Large intestine (tissue), 3 donors: ENCODE results near the gene ATP11A. TPM values are rescaled to one million over a fixed set of nuclear protein-coding genes. Genes with fewer than 3 reads are reported as not detected.
A peak's percentile ranks its signal among the peaks of the same experiment; 100 is the strongest.

ENCODE experiments used
- DNase-seq, 2 donors: peaks; one replicate each; pipeline versions ENCODE4 v3.0.0 to v3.0.0-alpha.2; 2013
- H3K27ac ChIP-seq: one replicate; pipeline ENCODE4 v1.5.1; 2013; ENCODE audit warnings: low read length
- H3K27me3 ChIP-seq: 2 replicates; pipeline ENCODE4 v1.6.1; 2013; ENCODE audit warnings: low read length; ENCODE audit not compliant: control insufficient read depth, insufficient read depth
- H3K36me3 ChIP-seq: 2 replicates; pipeline ENCODE4 v1.6.1; 2013; ENCODE audit warnings: low read length; ENCODE audit not compliant: control insufficient read depth, insufficient read depth
- H3K4me1 ChIP-seq: one replicate; pipeline ENCODE4 v1.6.1; 2013; ENCODE audit warnings: low read length; ENCODE audit not compliant: control insufficient read depth, insufficient read depth
- H3K4me3 ChIP-seq: one replicate; pipeline ENCODE4 v1.5.1; 2013; ENCODE audit warnings: low read length
- H3K9me3 ChIP-seq: one replicate; pipeline ENCODE4 v1.6.1; 2013; ENCODE audit warnings: mild to moderate bottlenecking, low read depth, low read length, moderate library complexity; ENCODE audit not compliant: control insufficient read depth
- WGBS: methylation state at CpG from one replicate; pipeline ENCODE4 v1.1.5; 2013; ENCODE audit warnings: low lambda C conversion rate; ENCODE audit not compliant: insufficient coverage; 5-methylcytosine and 5-hydroxymethylcytosine counted together
- polyA plus RNA-seq: library from polyadenylated mRNA; unstranded; fragments of 120-200 nt; gene quantifications from one replicate; pipeline ENCODE4 v1.2.1, GENCODE V29; 2013

The ATP11A gene
- polyA plus RNA-seq, 1 donor, result 95.6 TPM

DNA sequence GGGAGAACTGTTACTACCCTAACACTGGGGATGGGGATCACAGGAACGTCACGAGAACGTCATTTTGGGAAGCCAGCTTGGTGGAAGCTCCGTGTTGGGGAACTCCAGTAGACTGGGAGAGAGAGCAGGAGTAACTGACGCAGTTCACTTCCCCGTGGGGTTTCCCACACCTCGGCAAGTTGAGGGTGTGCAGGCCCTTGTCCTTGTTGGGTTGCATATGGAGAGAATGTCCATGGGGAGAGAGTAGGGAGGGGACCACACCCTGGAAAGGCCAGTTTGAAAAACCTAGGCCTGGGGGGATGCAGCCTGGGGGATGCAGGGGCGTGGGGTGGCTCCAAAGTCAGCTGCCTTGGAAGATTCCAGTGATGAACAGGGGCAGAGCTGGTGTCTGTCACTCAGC lies 228.4 kb downstream of the ATP11A start:
- Histone ChIP-seq H3K9me3 (no peaks in the 10 kb centered on the region), H3K27me3 (no peaks in the 10 kb centered on the region), H3K4me3 (no peak overlapping the region), H3K36me3 (no peaks in the 10 kb centered on the region), H3K27ac (no peak overlapping the region), H3K4me1 (peaks cover 7% of the 10 kb centered on the region)
- DNase-seq, result no peak
- no CpG with 5 or more reads among the region's 8 CpGs for WGBS

DNA sequence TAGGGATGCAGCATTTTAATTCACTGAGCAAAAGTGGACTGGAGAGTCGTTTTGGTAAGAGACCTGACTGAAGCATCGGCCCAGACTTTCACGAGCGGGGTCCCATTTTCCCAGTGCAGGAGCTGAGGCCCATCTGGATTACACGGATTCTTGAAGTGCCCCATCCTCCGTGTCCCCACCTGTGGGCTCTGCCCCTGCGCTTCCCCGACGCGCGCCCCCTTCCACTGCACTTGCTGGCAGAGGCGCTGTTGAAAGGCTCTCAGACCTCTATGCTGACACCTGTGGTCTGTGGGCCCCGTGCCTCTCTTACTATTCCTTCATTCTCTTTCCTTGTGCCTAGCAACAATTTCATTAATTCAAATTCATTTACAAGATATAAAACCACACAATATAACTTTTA lies 228.9 kb downstream of the ATP11A start:
- H3K27me3 ChIP-seq, result no peaks in the 10 kb centered on the region
- no peaks in the 10 kb centered on the region for H3K9me3 ChIP-seq
- H3K4me1 ChIP-seq, result peaks cover 7% of the 10 kb centered on the region
- no peak overlapping the region for H3K4me3 ChIP-seq
- no peak for DNase-seq
- H3K27ac ChIP-seq, result no peak overlapping the region
- no peaks in the 10 kb centered on the region for H3K36me3 ChIP-seq
- 100% methylated on average over 1 of the region's 13 CpGs for WGBS

DNA sequence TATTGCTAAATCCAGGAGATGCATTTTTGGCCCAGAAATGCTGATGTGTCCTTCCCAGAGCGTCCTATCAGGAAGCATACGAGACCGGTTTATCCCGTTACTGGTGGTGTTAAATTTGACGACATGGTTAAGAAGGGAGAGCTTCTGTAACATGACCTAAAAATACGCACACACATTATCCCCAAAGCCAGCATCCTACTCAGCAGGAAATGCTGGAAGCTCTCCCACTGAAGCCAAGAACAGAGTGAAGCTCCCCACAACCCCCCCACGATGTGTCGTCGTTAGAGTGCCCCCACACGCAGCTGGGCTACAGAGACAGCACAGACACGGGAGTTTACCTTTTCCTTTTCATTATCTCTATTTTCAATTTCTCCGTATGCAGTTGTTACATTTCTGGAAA lies 234.1 kb downstream of the ATP11A start:
- H3K4me3 ChIP-seq, result no peak overlapping the region
- DNase-seq, result no peak
- no peaks in the 10 kb centered on the region for H3K9me3 ChIP-seq
- no CpG with 5 or more reads among the region's 12 CpGs for WGBS
- H3K27me3 ChIP-seq, result no peaks in the 10 kb centered on the region
- no peak overlapping the region for H3K27ac ChIP-seq
- H3K36me3 ChIP-seq, result no peaks in the 10 kb centered on the region
- peaks cover 9% of the 10 kb centered on the region for H3K4me1 ChIP-seq

DNA sequence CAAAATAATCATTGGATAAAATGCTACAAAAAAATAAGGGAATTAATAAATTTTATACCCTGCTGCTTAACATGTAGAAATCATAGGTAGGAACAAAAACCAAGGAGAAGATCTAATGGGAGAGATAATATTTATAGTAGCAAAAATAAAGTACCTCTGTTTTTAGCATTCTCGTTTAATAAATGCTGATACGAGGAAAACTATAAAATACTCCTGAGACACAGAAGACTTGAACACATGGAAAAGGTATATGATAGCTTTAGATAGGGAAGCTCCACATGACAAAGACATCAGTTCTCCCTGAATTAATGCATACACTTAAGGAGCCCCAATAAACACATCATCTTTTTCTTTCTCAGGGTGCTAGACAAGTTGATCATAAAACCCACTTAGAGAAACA lies 234.5 kb downstream of the ATP11A start:
- H3K27ac ChIP-seq, result no peak overlapping the region
- no peak for DNase-seq
- H3K36me3 ChIP-seq, result no peaks in the 10 kb centered on the region
- WGBS, result 85% methylated on average over 2 of the region's 2 CpGs
- no peaks in the 10 kb centered on the region for H3K27me3 ChIP-seq
- no peaks in the 10 kb centered on the region for H3K9me3 ChIP-seq
- no peak overlapping the region for H3K4me3 ChIP-seq
- peaks cover 11% of the 10 kb centered on the region for H3K4me1 ChIP-seq

DNA sequence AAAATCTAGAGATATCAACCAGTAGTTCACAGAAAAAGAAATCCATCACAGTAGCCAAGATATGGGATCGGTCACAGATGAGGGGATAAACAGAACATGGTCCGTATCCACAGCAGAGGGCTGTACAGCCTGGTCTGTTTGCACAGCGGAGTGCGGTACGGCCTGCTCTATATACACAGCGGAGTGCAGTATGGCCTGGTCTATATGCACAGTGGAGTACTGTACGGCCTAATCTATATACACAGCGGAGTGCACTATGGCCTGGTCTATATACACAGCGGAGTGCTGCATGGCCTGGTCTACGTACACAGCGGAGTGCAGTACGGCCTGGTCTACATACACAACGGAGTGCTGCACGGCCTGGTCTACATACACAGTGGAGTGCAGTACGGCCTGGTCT lies 236.2 kb downstream of the ATP11A start:
- DNase-seq, result no peak
- Histone ChIP-seq H3K27me3 (no peaks in the 10 kb centered on the region), H3K9me3 (no peaks in the 10 kb centered on the region), H3K4me1 (peaks cover 26% of the 10 kb centered on the region), H3K27ac (no peak overlapping the region), H3K36me3 (no peaks in the 10 kb centered on the region), H3K4me3 (no peak overlapping the region)
- WGBS, result 100% methylated on average over 1 of the region's 15 CpGs

DNA sequence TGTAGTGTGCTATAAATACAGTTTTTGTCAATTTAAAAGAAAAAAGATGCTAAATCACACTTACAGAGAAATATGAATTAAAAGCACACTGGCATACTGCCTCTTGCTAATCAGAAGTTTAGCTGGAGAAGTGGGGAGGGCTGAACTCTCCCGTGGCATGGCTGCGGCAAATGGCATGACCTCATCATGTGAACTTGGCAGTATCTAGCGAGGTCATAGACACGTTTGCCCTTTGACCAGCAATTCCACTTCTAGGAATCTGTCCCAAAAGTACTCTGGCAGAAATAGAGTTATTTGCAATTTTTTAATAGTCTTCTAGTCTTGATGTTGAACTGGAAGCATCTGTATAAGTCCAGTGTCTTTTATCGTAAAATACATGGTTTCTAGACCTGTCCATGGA lies 237.2 kb downstream of the ATP11A start:
- Histone ChIP-seq H3K27me3 (no peaks in the 10 kb centered on the region), H3K9me3 (no peaks in the 10 kb centered on the region), H3K4me3 (no peak overlapping the region), H3K4me1 (peaks cover 31% of the 10 kb centered on the region), H3K36me3 (no peaks in the 10 kb centered on the region), H3K27ac (no peak overlapping the region)
- no peak for DNase-seq
- no CpG with 5 or more reads among the region's 5 CpGs for WGBS

DNA sequence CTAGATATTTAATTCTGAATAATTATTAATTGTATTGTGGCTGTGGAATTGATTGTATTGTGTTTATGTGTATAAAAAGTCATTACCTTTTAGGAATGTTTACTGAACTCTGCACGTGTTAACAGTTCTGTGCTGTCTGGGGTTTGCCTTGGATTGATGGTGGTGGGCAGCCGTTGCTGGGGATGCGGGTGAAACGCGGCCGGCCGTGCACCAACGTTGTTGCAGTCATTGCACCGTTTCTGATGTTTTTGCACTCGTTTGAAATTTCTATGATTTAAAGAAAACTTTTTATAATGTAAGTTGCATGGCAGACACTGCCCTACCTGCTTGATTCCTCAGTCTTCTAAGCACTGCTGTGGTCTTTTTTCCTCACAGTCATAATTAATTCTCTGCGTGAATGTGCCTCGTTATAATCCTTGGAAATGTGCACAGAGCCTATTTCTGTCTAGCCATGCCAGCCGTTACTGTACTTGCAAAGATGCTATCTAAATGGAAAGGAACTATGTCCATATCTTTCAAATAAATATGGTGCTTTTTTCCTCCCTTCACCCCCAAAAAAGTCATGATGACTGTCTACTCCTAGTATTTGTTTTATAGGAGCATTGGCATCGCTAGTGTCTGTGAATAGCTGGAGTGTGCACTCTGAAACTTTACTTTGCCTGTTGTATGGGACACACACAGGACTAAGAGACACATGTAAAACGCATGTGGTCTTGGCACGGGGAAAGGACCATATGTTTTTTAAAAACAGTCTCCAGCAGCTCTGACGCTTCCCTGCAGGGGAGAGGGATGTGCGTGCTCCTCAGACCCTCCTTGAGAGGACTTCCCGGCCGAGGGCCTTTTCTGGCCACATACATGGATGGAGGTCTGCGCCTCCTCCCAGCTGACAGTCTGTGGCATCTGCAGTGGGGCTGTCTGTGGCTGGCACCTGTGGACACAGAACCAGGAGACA lies 238.5 kb downstream of the ATP11A start:
- Histone ChIP-seq H3K27ac (peak overlapping the region; percentile 97), H3K27me3 (no peaks in the 10 kb centered on the region), H3K4me1 (peaks cover 34% of the 10 kb centered on the region), H3K36me3 (no peaks in the 10 kb centered on the region), H3K9me3 (no peaks in the 10 kb centered on the region), H3K4me3 (peak overlapping the region; percentile 25)
- DNase-seq, result no peak
- 40% methylated on average over 1 of the region's 21 CpGs for WGBS

DNA sequence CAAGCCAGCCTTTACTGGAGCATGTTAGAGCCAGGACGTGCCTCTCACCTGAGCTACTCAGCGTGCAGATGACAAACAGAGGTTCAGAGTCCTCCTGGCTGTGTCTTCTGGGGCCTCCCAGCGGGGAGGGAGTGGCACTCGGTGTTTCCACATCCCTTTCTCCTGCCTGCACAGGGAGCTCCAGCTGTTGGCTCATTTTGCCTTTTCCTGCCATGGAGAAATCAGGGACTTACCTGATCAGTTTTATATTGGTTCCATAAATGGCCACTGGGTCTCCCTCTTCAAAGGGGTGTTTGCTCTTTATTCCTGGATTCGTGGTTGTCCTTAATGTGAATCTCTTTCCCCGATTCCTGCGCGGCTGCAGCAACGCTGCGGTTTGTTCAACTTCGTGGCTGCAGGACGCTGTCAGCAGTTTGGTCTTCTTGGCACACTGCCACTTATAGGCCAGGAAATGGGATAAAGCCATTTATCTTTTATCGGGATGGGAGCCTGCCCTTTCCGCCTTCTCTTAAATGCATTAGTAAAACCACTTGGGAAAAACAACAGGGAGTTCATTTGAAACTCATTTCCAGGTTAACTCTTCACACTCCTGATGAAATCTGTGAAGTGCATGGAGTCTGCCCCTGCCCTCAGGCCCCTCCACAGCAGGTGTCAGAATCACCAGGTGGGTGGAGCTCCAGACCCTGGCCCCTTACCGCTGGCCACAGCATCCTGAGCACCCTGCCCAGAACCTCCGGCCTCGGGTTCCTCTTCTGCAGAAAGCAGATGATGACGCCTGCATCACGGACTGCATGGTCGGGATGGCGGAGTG lies 239.3 kb downstream of the ATP11A start:
- H3K4me3 ChIP-seq, result peak overlapping the region; percentile 25
- no peaks in the 10 kb centered on the region for H3K36me3 ChIP-seq
- H3K4me1 ChIP-seq, result peaks cover 34% of the 10 kb centered on the region
- H3K27ac ChIP-seq, result peak overlapping the region; percentile 97
- H3K9me3 ChIP-seq, result no peaks in the 10 kb centered on the region
- H3K27me3 ChIP-seq, result no peaks in the 10 kb centered on the region
- WGBS, result 0% methylated on average over 3 of the region's 21 CpGs
- peak; percentile 96 to 97 for DNase-seq

DNA sequence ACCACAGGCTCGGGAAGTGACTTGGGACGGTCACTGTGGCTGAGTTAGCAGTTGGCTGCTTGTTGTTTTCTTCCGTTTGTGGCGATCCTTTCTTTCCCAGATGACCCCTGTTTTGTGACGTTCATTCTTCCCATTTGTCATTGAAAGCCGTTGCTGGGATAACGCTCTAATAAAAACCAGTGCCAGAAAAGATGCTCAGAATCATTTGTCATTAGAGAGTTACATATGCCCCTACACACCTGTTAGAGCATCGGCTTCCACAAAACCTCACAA lies 239.9 kb downstream of the ATP11A start:
- Histone ChIP-seq H3K27ac (peak overlapping the region; percentile 97), H3K36me3 (no peaks in the 10 kb centered on the region), H3K4me1 (peaks cover 34% of the 10 kb centered on the region), H3K27me3 (no peaks in the 10 kb centered on the region), H3K4me3 (peak overlapping the region; percentile 25), H3K9me3 (no peaks in the 10 kb centered on the region)
- no peak for DNase-seq
- WGBS, result 89% methylated on average over 3 of the region's 8 CpGs

DNA sequence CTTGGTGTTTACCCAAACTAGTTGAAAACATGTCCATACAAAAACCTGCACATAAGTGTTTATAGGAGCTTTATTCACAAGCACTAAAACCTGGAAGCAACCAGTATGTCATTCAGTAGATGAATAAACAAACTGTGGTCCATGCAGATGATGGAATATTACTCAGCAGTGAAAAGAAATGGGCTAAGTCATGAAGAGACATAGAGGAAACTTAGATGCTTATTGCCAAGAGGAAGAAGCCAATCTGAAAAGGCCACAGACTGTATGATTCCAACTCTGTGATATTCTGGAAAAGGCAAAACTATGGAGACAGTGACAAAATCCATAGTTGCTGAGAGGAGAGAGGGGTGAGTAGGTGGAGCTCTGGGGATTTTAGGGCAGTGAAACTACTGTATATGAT lies 240.4 kb downstream of the ATP11A start:
- H3K27ac ChIP-seq, result peak overlapping the region; percentile 97
- no peak for DNase-seq
- H3K9me3 ChIP-seq, result no peaks in the 10 kb centered on the region

More for the DNA sequence above, 240.4 kb downstream of the ATP11A start:
- Histone ChIP-seq H3K4me3 (no peak overlapping the region), H3K36me3 (no peaks in the 10 kb centered on the region), H3K27me3 (no peaks in the 10 kb centered on the region), H3K4me1 (peaks cover 34% of the 10 kb centered on the region)
